Upper lobe of right lung (tissue), 1 donor: ENCODE results near the gene ARHGAP31. TPM values are rescaled to one million over a fixed set of nuclear protein-coding genes. Genes with fewer than 3 reads are reported as not detected.
A peak's percentile ranks its signal among the peaks of the same experiment; 100 is the strongest.

ENCODE experiments used
- ATAC-seq: fragments of 200-7000 bp; cut with Tn5 transposase; one replicate; pipeline ENCODE4 v1.9.1; 2020; ENCODE audit warnings: mild to moderate bottlenecking, moderate library complexity
- DNase-seq: peaks from one replicate; pipeline ENCODE4 v3.0.0-alpha.2; 2020
- H3K27ac ChIP-seq: fragments of 200-600 bp; one replicate; pipeline ENCODE4 v1.8.0; 2022
- H3K27me3 ChIP-seq: fragments of 200-600 bp; one replicate; pipeline ENCODE4 v1.8.0; 2022; ENCODE audit warnings: mild to moderate bottlenecking
- H3K36me3 ChIP-seq: fragments of 200-600 bp; one replicate; pipeline ENCODE4 v1.8.0; 2022
- H3K4me1 ChIP-seq: fragments of 200-600 bp; one replicate; pipeline ENCODE4 v1.8.0; 2022
- H3K4me3 ChIP-seq: fragments of 200-600 bp; one replicate; pipeline ENCODE4 v1.8.0; 2022; ENCODE audit warnings: mild to moderate bottlenecking
- H3K9me3 ChIP-seq: fragments of 200-600 bp; one replicate; pipeline ENCODE4 v1.8.0; 2022
- intact Hi-C: fragments of 100-400 bp; cut with DNase I; formaldehyde crosslinking; loops from one replicate; pipeline ENCODE4 v1.11.0; 2022
- total RNA-seq: library from RNA; stranded (reverse); fragmentation: NEBNext Ultra II Directional; extraction: Animal tissue kit (Norgen Biotek cat#: 25700); gene quantifications from one replicate; pipeline ENCODE4 v1.2.1, GENCODE V29; 2021
- TF ChIP-seq, protein P1 (sequence below): fragments of 200-600 bp; IDR thresholded peaks from one replicate; pipeline ENCODE4 v1.8.0; 2022; ENCODE audit warnings: antibody characterized with exemption
- donor health status: DM: no; HTN: yes; CAD: no; lungs with severe emphysema.

The ARHGAP31 gene
- total RNA-seq, 1 donor from 2014 or later, result 117 TPM

DNA sequence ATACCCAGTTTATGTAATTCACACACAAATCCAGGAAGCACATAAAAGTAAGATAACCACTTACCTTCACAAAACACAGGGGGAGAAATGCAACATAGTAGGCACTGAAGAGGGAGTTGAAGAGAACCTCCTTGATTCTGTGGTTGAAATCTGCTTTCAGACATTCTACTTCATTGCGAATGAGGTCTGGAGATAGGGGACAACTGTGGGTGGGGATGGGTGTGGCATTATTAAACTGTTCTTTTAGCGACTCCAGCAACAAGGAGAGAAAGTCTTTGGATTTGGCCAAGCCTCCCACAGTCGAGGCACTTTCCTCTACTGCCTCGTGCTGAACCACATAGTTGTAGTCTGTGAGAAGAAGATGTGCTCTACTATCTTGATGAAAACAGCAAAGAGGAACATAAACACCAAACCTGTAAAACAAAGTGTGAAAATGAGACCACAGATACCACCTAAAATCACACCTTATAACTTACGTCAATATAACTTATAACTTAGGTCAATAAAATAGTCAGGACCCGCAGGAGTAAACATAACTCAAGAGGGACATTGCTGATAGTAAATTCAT lies 143.6 kb downstream of the ARHGAP31 start:
- intact Hi-C loops, result no loop called here
- DNase-seq, result no peak
- H3K36me3 ChIP-seq, result peaks cover 74% of the 10 kb centered on the region
- H3K4me1 ChIP-seq, result no peaks in the 10 kb centered on the region
- H3K4me3 ChIP-seq, result no peak overlapping the region
- ATAC-seq, result no peak
- H3K9me3 ChIP-seq, result no peaks in the 10 kb centered on the region
- H3K27me3 ChIP-seq, result no peaks in the 10 kb centered on the region
- TF ChIP-seq, protein P1, sequence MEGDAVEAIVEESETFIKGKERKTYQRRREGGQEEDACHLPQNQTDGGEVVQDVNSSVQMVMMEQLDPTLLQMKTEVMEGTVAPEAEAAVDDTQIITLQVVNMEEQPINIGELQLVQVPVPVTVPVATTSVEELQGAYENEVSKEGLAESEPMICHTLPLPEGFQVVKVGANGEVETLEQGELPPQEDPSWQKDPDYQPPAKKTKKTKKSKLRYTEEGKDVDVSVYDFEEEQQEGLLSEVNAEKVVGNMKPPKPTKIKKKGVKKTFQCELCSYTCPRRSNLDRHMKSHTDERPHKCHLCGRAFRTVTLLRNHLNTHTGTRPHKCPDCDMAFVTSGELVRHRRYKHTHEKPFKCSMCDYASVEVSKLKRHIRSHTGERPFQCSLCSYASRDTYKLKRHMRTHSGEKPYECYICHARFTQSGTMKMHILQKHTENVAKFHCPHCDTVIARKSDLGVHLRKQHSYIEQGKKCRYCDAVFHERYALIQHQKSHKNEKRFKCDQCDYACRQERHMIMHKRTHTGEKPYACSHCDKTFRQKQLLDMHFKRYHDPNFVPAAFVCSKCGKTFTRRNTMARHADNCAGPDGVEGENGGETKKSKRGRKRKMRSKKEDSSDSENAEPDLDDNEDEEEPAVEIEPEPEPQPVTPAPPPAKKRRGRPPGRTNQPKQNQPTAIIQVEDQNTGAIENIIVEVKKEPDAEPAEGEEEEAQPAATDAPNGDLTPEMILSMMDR, result no peak
- no peak overlapping the region for H3K27ac ChIP-seq

DNA sequence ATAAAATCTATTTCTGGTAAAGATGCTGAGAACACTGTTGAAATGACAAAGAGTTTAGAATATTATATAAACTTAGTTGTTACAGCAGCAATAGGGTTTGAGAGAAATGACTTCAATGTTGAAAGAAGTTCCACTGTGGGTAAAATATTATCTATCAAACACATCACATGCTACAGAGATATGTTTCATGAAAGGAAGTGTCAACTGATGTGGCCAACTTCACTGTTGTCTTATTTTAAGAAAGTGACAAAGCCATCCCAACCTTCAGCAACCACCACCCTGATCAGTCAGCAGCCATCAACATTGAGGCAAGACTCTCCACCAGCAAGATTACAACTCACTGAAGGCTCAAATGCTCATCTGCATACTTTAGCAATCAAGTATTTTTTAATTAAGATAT lies 149.0 kb downstream of the ARHGAP31 start:
- Histone ChIP-seq H3K9me3 (no peaks in the 10 kb centered on the region), H3K4me3 (no peak overlapping the region), H3K27me3 (no peaks in the 10 kb centered on the region), H3K36me3 (peaks cover 61% of the 10 kb centered on the region), H3K27ac (no peak overlapping the region), H3K4me1 (no peaks in the 10 kb centered on the region)
- no peak for ATAC-seq
- intact Hi-C loops, result no loop called here
- TF ChIP-seq, protein P1, result no peak
- no peak for DNase-seq

DNA sequence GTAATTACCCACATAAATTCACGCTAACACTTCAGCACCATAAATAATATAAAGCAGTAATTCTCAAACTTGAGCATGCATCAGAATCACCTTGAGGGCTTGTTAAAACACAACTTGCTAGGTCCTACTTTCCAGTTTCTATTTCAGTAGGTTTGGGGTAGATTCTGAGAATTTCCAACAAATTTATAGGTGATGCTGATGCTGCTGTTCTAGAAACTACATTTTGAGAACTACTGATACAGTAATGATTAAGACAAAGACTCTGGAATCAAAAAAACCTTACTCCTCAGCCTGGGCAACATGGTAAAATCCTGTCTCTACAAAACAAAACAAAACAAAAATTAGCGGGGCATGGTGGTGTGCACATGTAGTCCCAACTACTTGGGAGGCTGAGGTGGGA lies 150.4 kb downstream of the ARHGAP31 start:
- Histone ChIP-seq H3K36me3 (peaks cover 73% of the 10 kb centered on the region), H3K27ac (no peak overlapping the region), H3K9me3 (no peaks in the 10 kb centered on the region), H3K27me3 (no peaks in the 10 kb centered on the region), H3K4me1 (no peaks in the 10 kb centered on the region), H3K4me3 (no peak overlapping the region)
- intact Hi-C loops, result no loop called here
- ATAC-seq, result no peak
- TF ChIP-seq, protein P1, result no peak
- DNase-seq, result no peak

DNA sequence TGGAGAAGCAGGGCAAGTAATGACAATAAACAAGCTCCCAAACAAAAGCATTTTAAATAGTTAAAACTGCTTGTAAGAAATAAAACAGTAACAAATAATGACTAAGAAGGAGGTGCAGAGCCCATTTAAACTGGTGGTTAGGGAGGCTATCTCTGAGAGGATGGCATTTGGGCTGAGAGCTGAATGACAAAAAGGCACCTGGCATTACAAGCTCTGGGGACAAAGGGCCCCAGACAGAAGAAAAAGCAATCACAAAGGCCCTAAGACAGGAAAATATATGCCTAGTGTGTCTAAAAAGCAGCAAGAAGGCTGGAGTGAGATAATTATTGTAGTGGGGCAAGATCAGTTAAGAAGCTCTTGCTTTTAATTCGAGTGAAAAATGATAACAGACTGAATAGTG lies 159.6 kb downstream of the ARHGAP31 start:
- no peaks in the 10 kb centered on the region for H3K4me1 ChIP-seq
- H3K36me3 ChIP-seq, result peaks cover 100% of the 10 kb centered on the region
- TF ChIP-seq, protein P1, result no peak

DNA sequence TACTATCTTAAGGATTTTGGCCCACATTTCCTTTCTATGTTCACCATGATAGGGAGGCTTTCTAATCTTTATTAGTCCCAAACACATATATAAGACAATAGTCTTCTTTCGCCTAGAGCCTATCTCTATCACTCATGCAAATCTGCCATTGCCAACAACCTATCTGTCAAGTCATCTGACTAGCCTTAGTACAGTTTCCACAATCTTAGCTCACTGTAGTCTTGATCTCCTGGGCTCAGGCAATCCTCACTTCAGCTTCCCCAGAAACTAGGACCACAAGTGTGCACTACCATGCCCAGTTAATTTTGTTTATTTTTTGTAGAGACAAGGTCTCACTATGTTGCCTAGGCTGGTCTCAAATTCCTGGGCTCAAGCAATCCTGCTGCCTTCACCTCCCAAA lies 162.3 kb downstream of the ARHGAP31 start:
- intact Hi-C loops, result no loop called here
- H3K4me1 ChIP-seq, result peaks cover 5% of the 10 kb centered on the region
- H3K9me3 ChIP-seq, result no peaks in the 10 kb centered on the region
- TF ChIP-seq, protein P1, result no peak
- DNase-seq (no peak), ATAC-seq (peak; percentile 56)
- H3K27ac ChIP-seq, result no peak overlapping the region
- no peaks in the 10 kb centered on the region for H3K27me3 ChIP-seq
- no peak overlapping the region for H3K4me3 ChIP-seq
- H3K36me3 ChIP-seq, result peaks cover 99% of the 10 kb centered on the region

More for the DNA sequence above, 159.6 kb downstream of the ARHGAP31 start:
- H3K9me3 ChIP-seq, result no peaks in the 10 kb centered on the region
- H3K27ac ChIP-seq, result no peak overlapping the region
- DNase-seq (no peak), ATAC-seq (no peak)
- H3K4me3 ChIP-seq, result no peak overlapping the region
- intact Hi-C loops, result no loop called here
- no peaks in the 10 kb centered on the region for H3K27me3 ChIP-seq

DNA sequence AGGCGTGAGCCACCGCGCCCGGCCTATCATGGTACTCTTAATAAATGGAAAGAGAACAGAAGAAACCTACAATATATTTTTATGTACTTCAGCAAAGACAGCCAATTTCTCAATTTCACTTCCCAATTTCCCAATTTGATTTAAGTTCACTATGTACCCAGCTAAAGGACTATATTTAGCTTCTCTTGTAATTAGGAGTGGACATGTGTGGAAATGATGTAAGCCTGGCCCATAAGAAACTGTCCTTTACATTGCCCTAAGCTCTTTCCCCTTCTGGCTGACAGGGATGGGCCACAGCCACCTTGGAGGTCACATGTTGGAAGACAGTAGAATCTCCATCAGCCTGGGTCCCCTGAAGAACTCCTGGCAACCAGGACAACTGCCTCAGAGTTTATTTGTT lies 163.1 kb downstream of the ARHGAP31 start:
- intact Hi-C loops, result no loop called here
- H3K27ac ChIP-seq, result no peak overlapping the region
- no peaks in the 10 kb centered on the region for H3K27me3 ChIP-seq
- H3K9me3 ChIP-seq, result no peaks in the 10 kb centered on the region
- peaks cover 13% of the 10 kb centered on the region for H3K4me1 ChIP-seq
- ATAC-seq (peak; percentile 93), DNase-seq (no peak)
- H3K4me3 ChIP-seq, result no peak overlapping the region
- peaks cover 93% of the 10 kb centered on the region for H3K36me3 ChIP-seq
- TF ChIP-seq, protein P1, result no peak
